Epidermal melanocyte (primary cell): ENCODE measurements around the gene KRT4.

Experiments
- DNase-seq: peaks from one replicate; pipeline ENCODE4 v3.0.0; 2011; ENCODE audit warnings: low spot score; ENCODE audit not compliant: insufficient read length

Gene KRT4

GRCh38 chr12:52792185-52793029 is 21.5 kb downstream of the KRT4 start:
- no peak for DNase-seq

GRCh38 chr12:52791271-52792184 is 22.4 kb downstream of the KRT4 start:
- DNase-seq, result no peak

- no peak for DNase-seq
Observed at GRCh38 chr12:52790427-52791270, 23.3 kb downstream of the KRT4 start.

- DNase-seq, result no peak
Observed at GRCh38 chr12:52789637-52790426, 24.1 kb downstream of the KRT4 start.

- no peak for DNase-seq
Observed at GRCh38 chr12:52788876-52789636, 24.9 kb downstream of the KRT4 start.

- DNase-seq, result no peak
Observed at GRCh38 chr12:52788192-52788875, 25.6 kb downstream of the KRT4 start.

- no peak for DNase-seq
Observed at GRCh38 chr12:52787324-52788191, 26.4 kb downstream of the KRT4 start.

- no peak for DNase-seq
Observed at GRCh38 chr12:52784909-52785308, 29.0 kb downstream of the KRT4 start.

GRCh38 chr12:52783563-52784316 is 30.2 kb downstream of the KRT4 start:
- no peak for DNase-seq

- DNase-seq, result no peak
Observed at GRCh38 chr12:52782502-52782901, 31.4 kb downstream of the KRT4 start.

GRCh38 chr12:52781399-52782082 is 32.4 kb downstream of the KRT4 start:
- DNase-seq, result no peak

GRCh38 chr12:52779914-52780313 is 34.0 kb downstream of the KRT4 start:
- DNase-seq, result no peak

- no peak for DNase-seq
Observed at GRCh38 chr12:52778833-52779232, 35.1 kb downstream of the KRT4 start.

GRCh38 chr12:52777566-52777965 is 36.4 kb downstream of the KRT4 start:
- DNase-seq, result no peak

- DNase-seq, result no peak
Observed at GRCh38 chr12:52776913-52777395, 37.0 kb downstream of the KRT4 start, which contains the start of gene KRT76. TSS of gene KRT76 (minus strand) at chr12:52777345. CDS start at chr12:52777291, 54 bp downstream.

GRCh38 chr12:52776435-52776834 is 37.5 kb downstream of the KRT4 start:
- no peak for DNase-seq
